Stimulated activated CD4-positive, alpha-beta T cell treated with anti-CD3 and anti-CD28 coated beads, Interleukin-4, amount 100 ng/mL, for 4 hours (primary cell): ENCODE data around the gene ALOXE3.

Source experiments
- DNase-seq, 2 experiments: peaks; one replicate each; pipeline ENCODE4 v3.0.0-alpha.2; 2020

Gene ALOXE3

DNA sequence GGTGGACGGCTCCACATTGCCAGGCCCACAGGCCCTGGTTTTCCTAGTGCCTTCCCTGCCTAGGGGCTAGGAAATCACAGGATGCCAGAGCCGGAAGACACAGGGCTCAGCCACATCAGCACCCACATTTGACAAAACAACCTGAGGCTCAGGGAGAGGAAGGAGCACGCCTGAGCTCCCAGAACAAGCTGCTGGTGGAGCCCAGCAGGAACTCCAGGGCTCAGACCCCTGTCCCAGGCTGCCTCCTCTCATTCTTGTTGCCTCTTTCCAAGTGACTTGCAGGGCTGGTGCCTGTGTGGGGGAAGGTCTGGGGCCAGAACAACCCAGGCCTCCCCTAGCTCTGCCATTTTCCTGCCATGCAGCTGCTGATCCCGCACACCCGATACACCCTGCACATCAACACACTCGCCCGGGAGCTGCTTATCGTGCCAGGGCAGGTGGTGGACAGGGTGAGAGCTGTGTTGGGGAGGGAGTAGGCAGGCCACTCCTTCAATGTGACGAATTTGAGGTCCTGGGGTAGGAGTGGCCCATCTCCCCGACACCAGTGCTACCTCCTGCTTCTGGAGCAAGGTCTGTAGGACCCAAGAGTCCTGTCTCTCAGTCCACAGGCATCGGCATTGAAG, 71.9 kb downstream of the ALOXE3 start:
- DNase-seq = no peak
